ES-I3 (cell line): ENCODE measurements around the gene CLDND2.
"Not testable (repeated sequence)": the region's sequence is repeated elsewhere in the genome, so short reads cannot be mapped to it uniquely, and the experiment has no call there.

Experiments used
- H3K36me3 ChIP-seq: 2 replicates; pipeline ENCODE4 v1.6.1; 2013; ENCODE audit warnings: mild to moderate bottlenecking, low read length, control low read depth, moderate library complexity; ENCODE audit not compliant: insufficient read depth
- H3K4me1 ChIP-seq: 2 replicates; pipeline ENCODE4 v1.6.1; 2013; ENCODE audit warnings: mild to moderate bottlenecking, control low read depth, low read length; ENCODE audit not compliant: insufficient read depth
- H3K9ac ChIP-seq: 2 replicates; pipeline ENCODE4 v1.6.1; 2013; ENCODE audit warnings: low read depth, mild to moderate bottlenecking, low read length, moderate library complexity
- H3K9me3 ChIP-seq: 2 replicates; pipeline ENCODE4 v1.6.1; 2013; ENCODE audit warnings: mild to moderate bottlenecking, low read length, moderate library complexity; ENCODE audit not compliant: control insufficient read depth, insufficient read depth

CLDND2 gene

GRCh38 chr19:51368366-51369282 is at the start of gene CLDND2:
Gene CLDND2, minus strand, starts transcription at chr19:51369003. Its CDS starts 426 bp downstream, at chr19:51368577.
- Histone ChIP-seq H3K9ac (peak within 1 kb of the TSS; percentile 74), H3K36me3 (no peaks in the 10 kb centered on the region), H3K4me1 (peaks cover 9% of the 10 kb centered on the region; the same call in 1 of the 2 replicates), H3K9me3 (no peaks in the 10 kb centered on the region)

- peaks cover 4% of the 10 kb centered on the region; the same call in 1 of the 2 replicates for H3K4me1 ChIP-seq
- H3K9me3 ChIP-seq = no peaks in the 10 kb centered on the region
- no peak overlapping the region for H3K9ac ChIP-seq
- no peaks in the 10 kb centered on the region for H3K36me3 ChIP-seq
Observed at GRCh38 chr19:51417810-51418157, 49.0 kb upstream of the CLDND2 start.

GRCh38 chr19:51417107-51417809 is 48.5 kb upstream of the CLDND2 start, which contains the start of gene SIGLEC10:
Gene SIGLEC10, minus strand, starts transcription at chr19:51417642. Its CDS starts 61 bp downstream, at chr19:51417581.
- H3K4me1 ChIP-seq = peaks cover 4% of the 10 kb centered on the region; the same call in 1 of the 2 replicates
- no peaks in the 10 kb centered on the region for H3K36me3 ChIP-seq
- no peak within 1 kb of the TSS for H3K9ac ChIP-seq
- no peaks in the 10 kb centered on the region for H3K9me3 ChIP-seq

GRCh38 chr19:51416422-51416821 is 47.6 kb upstream of the CLDND2 start:
- not testable (repeated sequence) for H3K36me3 ChIP-seq, H3K4me1 ChIP-seq, H3K9ac ChIP-seq, H3K9me3 ChIP-seq

GRCh38 chr19:51415187-51415586 is 46.4 kb upstream of the CLDND2 start:
- peaks cover 4% of the 10 kb centered on the region; the same call in 1 of the 2 replicates for H3K4me1 ChIP-seq
- H3K36me3 ChIP-seq = no peaks in the 10 kb centered on the region
- H3K9me3 ChIP-seq = no peaks in the 10 kb centered on the region
- H3K9ac ChIP-seq = no peak overlapping the region

- H3K9ac ChIP-seq = no peak overlapping the region
- H3K36me3 ChIP-seq = no peaks in the 10 kb centered on the region
- no peaks in the 10 kb centered on the region for H3K9me3 ChIP-seq
- H3K4me1 ChIP-seq = peaks cover 18% of the 10 kb centered on the region; the same call in 1 of the 2 replicates
Observed at GRCh38 chr19:51410950-51411748, 42.3 kb upstream of the CLDND2 start.

- H3K4me1 ChIP-seq = peaks cover 18% of the 10 kb centered on the region; the same call in 1 of the 2 replicates
- no peaks in the 10 kb centered on the region for H3K36me3 ChIP-seq
- no peak overlapping the region for H3K9ac ChIP-seq
- H3K9me3 ChIP-seq = peaks cover 3% of the 10 kb centered on the region; the same call in 1 of the 2 replicates
Observed at GRCh38 chr19:51407511-51408131, 38.8 kb upstream of the CLDND2 start.

- Histone ChIP-seq H3K9ac (no peak overlapping the region), H3K36me3 (no peaks in the 10 kb centered on the region; the same call in 1 of the 2 replicates), H3K9me3 (peaks cover 13% of the 10 kb centered on the region; the same call in 1 of the 2 replicates), H3K4me1 (no peaks in the 10 kb centered on the region)
Observed at GRCh38 chr19:51402117-51402516, 33.3 kb upstream of the CLDND2 start.

GRCh38 chr19:51399936-51400335 is 31.1 kb upstream of the CLDND2 start:
- not testable (repeated sequence) for H3K36me3 ChIP-seq, H3K9ac ChIP-seq, H3K4me1 ChIP-seq
- peaks cover 13% of the 10 kb centered on the region; the same call in 1 of the 2 replicates for H3K9me3 ChIP-seq

GRCh38 chr19:51399231-51399630 is 30.4 kb upstream of the CLDND2 start:
- H3K9me3 ChIP-seq = peaks cover 9% of the 10 kb centered on the region; the same call in 1 of the 2 replicates
- H3K4me1 ChIP-seq = no peaks in the 10 kb centered on the region
- no peak overlapping the region for H3K9ac ChIP-seq
- no peaks in the 10 kb centered on the region; the same call in 1 of the 2 replicates for H3K36me3 ChIP-seq

- Histone ChIP-seq H3K9ac (no peak overlapping the region), H3K9me3 (peaks cover 9% of the 10 kb centered on the region; the same call in 1 of the 2 replicates), H3K36me3 (no peaks in the 10 kb centered on the region; the same call in 1 of the 2 replicates), H3K4me1 (no peaks in the 10 kb centered on the region)
Observed at GRCh38 chr19:51398096-51398704, 29.4 kb upstream of the CLDND2 start.

GRCh38 chr19:51397453-51397852 is 28.6 kb upstream of the CLDND2 start:
- H3K9me3 ChIP-seq, H3K4me1 ChIP-seq, H3K36me3 ChIP-seq, H3K9ac ChIP-seq: not testable (repeated sequence)

- Histone ChIP-seq H3K9ac (no peak overlapping the region), H3K36me3 (no peaks in the 10 kb centered on the region), H3K9me3 (no peaks in the 10 kb centered on the region), H3K4me1 (peaks cover 5% of the 10 kb centered on the region; the same call in 1 of the 2 replicates)
Observed at GRCh38 chr19:51396175-51396574, 27.4 kb upstream of the CLDND2 start.
